ENCODE results near the gene NKAIN2. TPM values are rescaled to one million over a fixed set of nuclear protein-coding genes. Genes with fewer than 3 reads are reported as not detected.

Gene NKAIN2
- total RNA-seq, 3 donors from 2014 or later: 0.48 to 1.8 TPM; not detected in 1

GRCh38 chr6:124679387-124679786 lies 875.7 kb downstream of the NKAIN2 start:
- Histone ChIP-seq H3K36me3 (no peaks in the 10 kb centered on the region), H3K9me3 (peaks cover 20 to 49% of the 10 kb centered on the region in 2 donors), H3K27me3 (no peaks in the 10 kb centered on the region), H3K27ac (no peak overlapping the region), H3K4me3 (no peak overlapping the region), H3K4me1 (no peaks in the 10 kb centered on the region)
- no peak for DNase-seq (ENCODE audit: low spot score in 2 of 2)
- TF ChIP-seq POLR2A (IDR thresholded peaks at IDR 0.05): no peak
- intact Hi-C loops (cut with DNase I; ENCODE audit: low total_unique reads): no loop called here

- TF ChIP-seq CTCF (IDR thresholded peaks at IDR 0.05): no peak
- TF ChIP-seq POLR2A (IDR thresholded peaks at IDR 0.05): no peak
- no peak for TF ChIP-seq POLR2AphosphoS5 (IDR thresholded peaks at IDR 0.05)
- H3K27me3 ChIP-seq: no peaks in the 10 kb centered on the region
- peaks cover 16 to 31% of the 10 kb centered on the region in 2 donors for H3K9me3 ChIP-seq
- H3K4me1 ChIP-seq: no peaks in the 10 kb centered on the region
- intact Hi-C loops (cut with DNase I; ENCODE audit: low total_unique reads): no loop called here
- no peaks in the 10 kb centered on the region for H3K36me3 ChIP-seq
- no peak overlapping the region for H3K4me3 ChIP-seq
- no peak overlapping the region for H3K27ac ChIP-seq
- no peak for DNase-seq (ENCODE audit: low spot score in 2 of 2)
Measured at GRCh38 chr6:124682751-124683150, 879.1 kb downstream of the NKAIN2 start.

- no peak for TF ChIP-seq CTCF (IDR thresholded peaks at IDR 0.05)
- no peak for TF ChIP-seq POLR2A (IDR thresholded peaks at IDR 0.05)
- no peak for TF ChIP-seq POLR2AphosphoS5 (IDR thresholded peaks at IDR 0.05)
- Histone ChIP-seq H3K27me3 (no peaks in the 10 kb centered on the region), H3K4me3 (no peak overlapping the region), H3K27ac (no peak overlapping the region), H3K36me3 (no peaks in the 10 kb centered on the region), H3K9me3 (peaks cover 16 to 24% of the 10 kb centered on the region in 2 donors), H3K4me1 (no peaks in the 10 kb centered on the region)
- no peak for DNase-seq (ENCODE audit: low spot score in 2 of 2)
- intact Hi-C loops (cut with DNase I; ENCODE audit: low total_unique reads): no loop called here
Measured at GRCh38 chr6:124683507-124683906, 879.8 kb downstream of the NKAIN2 start.

- TF ChIP-seq CTCF (IDR thresholded peaks at IDR 0.05) (no peak), POLR2AphosphoS5 (IDR thresholded peaks at IDR 0.05) (no peak), POLR2A (IDR thresholded peaks at IDR 0.05) (no peak)
- Histone ChIP-seq H3K27ac (no peak overlapping the region), H3K27me3 (no peaks in the 10 kb centered on the region), H3K9me3 (peaks cover 6 to 13% of the 10 kb centered on the region in 2 donors), H3K4me3 (no peak overlapping the region), H3K36me3 (no peaks in the 10 kb centered on the region), H3K4me1 (no peaks in the 10 kb centered on the region)
- intact Hi-C loops (cut with DNase I; ENCODE audit: low total_unique reads): no loop called here
- DNase-seq (ENCODE audit: low spot score in 2 of 2): no peak
Measured at GRCh38 chr6:124684621-124685020, 881.0 kb downstream of the NKAIN2 start.

GRCh38 chr6:124688369-124688768 lies 884.7 kb downstream of the NKAIN2 start:
- Histone ChIP-seq H3K36me3 (no peaks in the 10 kb centered on the region), H3K9me3 (peaks cover 6 to 10% of the 10 kb centered on the region in 2 donors), H3K27me3 (no peaks in the 10 kb centered on the region), H3K27ac (no peak overlapping the region), H3K4me1 (no peaks in the 10 kb centered on the region), H3K4me3 (no peak overlapping the region)
- no peak for DNase-seq (ENCODE audit: low spot score in 2 of 2)
- no peak for TF ChIP-seq CTCF (IDR thresholded peaks at IDR 0.05)
- no peak for TF ChIP-seq POLR2AphosphoS5 (IDR thresholded peaks at IDR 0.05)
- no peak for TF ChIP-seq POLR2A (IDR thresholded peaks at IDR 0.05)
- intact Hi-C loops (cut with DNase I; ENCODE audit: low total_unique reads): no loop called here

All from breast epithelium (tissue), 4 donors.